Measurements from ENCODE around the gene KRT76.
"Not testable (repeated sequence)": the region's sequence is repeated elsewhere in the genome, so short reads cannot be mapped to it uniquely, and the experiment has no call there.

KRT76 gene

DNA sequence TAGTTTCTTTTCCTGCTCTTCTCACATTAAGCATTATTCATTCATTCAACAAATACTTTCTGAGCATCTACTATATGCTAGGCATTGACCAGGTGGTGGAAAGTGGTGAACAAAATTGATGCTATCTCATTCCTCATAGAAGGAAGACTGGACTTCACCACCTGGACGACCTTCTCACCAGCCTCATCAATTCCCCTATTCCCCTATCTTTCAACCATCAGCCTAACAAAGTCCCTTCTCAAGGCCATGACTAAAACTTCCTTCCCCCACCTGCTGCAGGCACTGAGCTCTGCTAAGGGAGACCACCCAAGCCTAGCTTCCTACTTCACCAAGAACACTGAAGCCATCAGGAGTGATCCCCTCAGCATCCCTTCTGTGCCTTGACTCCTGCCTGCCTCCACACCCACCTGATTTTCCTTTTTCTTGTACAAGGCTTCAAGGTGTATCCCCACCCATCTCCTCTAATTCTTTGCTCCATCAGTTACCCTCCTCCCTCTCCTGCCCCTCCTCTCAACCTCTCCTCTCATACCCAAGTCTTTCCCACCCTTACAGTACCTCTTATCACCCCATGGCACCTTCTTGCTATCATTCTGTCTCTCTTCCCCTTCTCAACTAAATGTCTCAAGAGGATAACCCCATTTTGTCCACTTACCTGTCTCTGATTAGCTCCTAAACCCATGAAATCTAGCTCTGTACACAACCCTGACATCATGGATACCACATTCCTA lies 19.5 kb downstream of the KRT76 start:
- DNase-seq: no peak

DNA sequence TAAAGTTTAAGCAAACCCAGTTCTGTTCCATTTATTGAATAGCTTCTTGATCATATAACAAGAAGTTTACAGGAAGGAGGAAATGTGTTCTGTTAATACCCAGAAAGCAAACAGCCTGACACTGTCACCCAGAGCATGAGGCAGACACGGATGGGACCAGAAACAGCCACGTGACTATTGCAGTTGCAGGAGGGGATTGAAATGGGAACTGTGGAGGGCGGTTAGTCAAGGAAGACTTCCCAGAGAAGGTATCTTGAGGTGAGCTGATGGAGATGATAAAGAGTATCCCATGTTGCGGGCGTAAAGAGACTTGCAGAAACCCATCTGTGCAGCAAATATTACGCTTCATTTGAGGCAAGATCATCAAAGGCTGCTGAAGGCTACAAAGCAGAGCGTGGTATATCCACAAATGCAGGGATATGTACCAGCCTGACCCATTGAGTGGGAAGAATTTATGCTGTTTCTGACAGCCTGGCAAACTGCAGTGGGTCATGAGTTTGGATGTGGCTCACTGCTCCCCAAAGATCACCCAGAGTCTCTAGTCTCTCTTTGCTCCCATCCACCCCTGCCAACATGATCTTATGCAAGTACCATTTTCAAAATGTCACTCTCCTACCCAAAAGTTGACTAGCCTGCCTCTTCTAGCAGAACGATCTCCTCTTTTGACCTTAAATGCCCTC lies 20.7 kb downstream of the KRT76 start:
- DNase-seq: no peak

DNA sequence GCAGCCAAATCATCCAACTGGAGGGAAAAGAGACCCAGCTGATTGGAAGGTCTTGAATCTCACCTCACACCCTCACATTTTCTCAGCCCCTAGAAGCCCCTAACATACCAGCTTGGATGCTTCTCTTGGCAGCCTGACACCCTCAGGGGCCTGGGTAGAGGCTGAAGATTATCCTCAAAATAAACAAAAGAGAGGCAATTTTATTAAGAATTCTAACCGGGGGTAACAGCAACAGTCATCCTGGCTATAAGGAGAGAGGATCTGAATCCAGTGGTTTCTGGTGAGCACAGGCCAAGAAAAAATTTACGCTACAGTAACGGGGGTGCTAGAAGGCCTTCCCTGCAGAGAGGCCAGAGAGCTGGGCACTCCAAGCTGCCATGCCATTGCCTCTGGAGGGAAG lies 21.6 kb downstream of the KRT76 start:
- DNase-seq: no peak

DNA sequence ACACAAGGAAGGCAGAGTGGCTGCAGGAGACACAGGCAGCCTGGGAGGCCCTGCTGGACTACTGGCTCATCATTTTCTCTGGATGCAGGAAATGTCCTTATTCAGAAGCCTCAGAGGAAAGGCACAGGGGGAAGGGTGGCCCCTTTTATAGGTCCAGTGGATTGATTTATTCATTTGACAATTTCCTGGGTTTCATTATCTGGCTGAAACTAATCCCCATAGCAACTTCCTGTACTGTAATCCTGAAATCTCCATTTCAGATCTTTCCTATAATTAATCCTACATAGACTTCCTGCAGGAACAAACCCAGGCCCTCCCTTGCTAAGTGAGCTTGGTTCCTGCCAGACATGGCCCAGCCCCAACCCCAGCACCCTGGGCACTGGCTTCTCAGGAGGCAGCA lies 23.0 kb downstream of the KRT76 start:
- no peak for DNase-seq

DNA sequence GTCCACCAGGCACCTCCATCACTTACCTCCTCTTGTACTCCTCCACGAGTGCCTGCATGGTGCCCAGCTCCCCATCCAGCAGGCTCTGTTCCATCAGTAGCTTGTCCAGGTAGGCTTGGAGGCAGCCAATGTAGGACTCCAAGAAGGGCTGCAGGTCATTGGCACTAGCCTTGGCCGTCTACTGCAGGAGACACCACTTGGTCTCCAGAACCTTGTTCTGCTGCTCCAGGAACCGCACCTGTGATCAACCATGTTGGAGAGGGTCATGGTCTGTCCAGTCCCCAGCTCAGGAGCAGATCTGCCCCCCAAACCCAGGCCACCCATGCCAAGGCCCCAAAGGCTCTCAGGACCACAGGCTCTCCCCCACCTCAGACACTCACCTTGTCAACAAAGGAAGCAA lies 23.9 kb downstream of the KRT76 start:
- no peak for DNase-seq

DNA sequence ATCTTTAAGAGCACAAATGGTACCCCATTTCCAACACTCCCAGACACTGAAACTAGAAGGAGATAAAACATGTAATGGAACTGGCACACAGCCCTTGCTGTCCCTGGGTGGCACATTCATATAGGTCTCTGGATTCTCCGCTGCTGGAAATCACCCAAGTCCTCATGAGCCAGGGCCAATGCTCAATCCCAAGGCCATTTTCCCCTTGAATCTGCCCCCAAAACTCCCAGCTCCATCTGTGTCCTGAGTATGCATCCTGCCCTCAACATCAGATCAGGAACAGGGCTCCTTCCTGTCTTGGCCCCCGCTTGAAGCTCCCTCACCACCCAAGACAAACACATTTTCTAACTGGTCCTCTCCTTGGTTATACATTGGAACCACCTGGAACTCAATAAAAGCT lies 24.6 kb downstream of the KRT76 start:
- DNase-seq: no peak

DNA sequence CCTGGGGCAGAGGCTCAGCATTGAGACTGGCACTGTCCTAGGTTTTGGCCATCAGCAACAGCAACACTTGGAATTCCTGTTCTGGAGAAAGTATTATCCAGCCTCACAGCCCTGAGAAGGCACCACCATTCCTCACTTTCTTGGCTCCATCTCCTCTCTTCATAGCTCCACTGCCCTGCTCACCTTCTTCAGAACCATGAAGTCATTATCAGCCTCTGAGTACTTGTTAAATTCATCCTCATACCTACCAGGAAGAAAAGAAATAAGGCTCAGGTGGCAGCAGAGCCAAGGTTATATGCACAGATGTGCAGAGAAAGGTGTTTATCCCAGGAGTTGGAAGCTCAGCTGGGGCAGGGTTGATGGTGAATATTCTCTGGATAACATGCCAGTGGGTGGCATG lies 25.4 kb downstream of the KRT76 start:
- DNase-seq: no peak

DNA sequence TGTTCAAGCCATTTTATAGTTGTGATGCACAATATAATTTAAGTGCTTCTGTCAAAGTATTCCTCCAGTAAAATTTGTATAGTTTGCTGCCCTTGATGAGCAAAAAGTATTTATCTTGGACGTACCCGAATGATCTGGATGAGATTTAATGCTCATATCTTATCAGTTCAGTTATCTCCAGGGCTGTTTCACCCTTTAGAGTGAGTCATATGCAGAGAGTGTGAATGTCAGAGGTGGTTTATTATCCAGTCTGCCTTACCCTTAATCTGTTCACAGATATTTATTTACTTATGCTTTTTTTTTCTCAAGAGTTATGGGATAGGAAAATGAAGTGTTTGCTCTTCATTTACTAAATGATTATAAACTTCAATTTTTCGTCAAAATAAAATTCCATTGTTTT lies 26.6 kb downstream of the KRT76 start:
- DNase-seq: not testable (repeated sequence)

DNA sequence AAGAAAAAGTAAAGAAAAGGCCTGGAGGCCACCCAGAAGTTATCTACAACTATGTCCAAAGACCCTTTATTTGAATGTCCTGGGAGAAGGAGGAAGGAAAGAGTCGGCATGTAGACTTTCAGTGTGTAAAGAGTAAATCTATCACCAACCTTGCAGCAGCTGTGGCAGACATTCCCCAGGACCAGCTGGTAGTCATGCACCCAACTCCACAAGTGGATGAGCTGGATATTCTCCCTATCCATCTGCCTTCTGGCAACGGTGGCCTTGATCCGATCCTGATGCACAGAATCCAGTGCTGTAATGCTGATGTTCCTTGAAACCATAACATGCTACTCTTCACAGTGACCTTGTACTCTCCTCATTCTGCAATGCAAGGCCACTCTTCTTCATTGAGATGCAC lies 27.3 kb downstream of the KRT76 start:
- DNase-seq: no peak

DNA sequence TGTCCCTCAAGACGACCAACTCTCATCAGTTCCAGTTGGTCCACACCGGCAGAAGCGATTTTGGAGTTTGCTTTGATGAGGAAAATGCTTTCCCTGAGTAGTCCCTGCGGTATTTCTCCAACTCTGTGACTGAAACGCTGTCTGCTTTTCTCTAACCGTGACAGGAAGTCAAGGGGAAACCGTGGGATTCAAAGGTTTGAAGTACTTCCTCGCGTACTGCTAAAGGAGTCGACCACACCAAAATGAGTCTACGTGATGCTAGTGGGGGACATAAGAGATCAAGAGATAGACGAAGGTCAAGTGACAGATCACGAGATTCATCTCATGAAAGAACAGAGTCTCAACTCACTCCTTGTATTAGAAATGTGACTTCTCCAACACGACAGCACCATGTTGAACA lies 28.6 kb downstream of the KRT76 start:
- no peak for DNase-seq

DNA sequence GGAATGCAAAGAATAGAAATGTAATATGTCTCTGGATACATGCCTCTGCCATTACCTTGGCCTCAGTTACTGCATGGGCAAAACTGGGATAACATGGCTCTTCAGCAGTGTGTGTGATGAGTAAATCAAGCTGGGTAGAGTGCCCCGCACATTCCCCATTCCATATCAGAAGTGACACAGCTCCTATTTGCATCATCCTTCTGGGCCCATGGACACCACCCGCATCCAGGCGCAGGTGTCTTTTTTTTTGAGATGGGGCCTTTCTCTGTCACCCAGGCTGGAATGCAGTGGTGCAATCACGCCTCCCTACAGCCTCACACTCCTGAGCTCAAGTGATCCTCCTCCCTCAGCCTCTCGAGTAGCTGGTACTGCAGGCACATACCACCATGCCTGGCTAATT lies 31.6 kb downstream of the KRT76 start:
- DNase-seq: no peak

DNA sequence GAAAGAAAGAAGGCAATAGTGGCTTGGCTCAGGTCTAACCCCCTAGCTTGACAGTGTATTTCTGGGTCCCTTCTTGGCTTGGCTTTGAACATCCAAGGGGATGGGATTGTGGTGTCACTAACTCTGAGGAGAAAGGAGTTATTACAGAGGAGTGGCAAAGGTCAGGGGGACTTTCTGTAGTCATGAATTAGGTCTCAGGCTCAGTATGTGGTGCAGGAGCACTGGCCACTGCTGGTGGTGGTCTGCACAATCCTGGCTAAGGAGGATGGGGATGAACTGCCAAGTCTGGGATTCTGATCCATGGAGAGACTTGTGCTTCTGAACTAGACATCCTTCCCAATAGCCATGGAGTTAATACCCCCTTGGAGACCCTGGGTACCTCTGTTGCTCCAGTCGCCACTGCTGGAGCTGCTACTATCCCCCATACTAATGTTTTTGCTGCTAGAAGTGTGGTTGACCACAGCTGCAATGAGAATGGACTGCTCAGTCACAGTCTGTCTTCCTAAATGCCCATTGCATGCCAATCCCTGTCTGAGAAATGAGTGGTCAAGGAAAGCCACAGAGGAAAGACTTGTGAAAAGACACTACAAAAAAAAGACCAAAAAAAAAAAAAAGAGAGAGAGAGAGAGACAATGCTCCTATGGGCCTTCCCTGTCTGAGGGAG lies 32.5 kb downstream of the KRT76 start:
- DNase-seq: no peak

DNA sequence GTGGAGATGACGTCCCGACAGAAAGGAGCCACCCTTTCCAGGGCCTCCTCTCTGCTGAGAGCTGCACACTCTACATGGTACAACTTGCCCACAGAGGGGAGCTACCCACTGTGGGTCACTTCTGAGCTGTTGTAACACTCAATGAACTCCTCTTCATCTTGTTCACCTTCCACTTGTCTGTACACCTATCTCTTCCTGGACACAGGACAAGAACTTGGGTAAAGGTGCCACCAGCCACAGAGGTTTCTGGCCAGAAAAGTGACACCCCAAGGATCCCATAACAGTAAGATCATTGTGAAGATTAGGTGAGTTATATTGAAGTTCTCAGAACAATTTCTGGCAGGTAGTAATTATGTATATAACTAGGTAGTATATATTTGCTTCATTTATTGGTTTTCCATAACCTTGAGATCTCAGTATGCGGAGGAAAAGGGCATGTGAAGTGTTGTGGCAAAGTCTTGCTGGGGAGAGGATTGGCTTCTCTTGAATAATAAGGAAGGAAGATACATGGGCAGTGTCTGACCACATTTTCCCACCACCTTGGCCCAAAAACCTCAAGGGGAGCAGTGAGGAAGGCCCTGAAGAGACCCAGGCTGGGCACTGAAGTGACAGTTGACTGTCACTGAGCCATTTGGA lies 34.2 kb downstream of the KRT76 start:
- DNase-seq: no peak

DNA sequence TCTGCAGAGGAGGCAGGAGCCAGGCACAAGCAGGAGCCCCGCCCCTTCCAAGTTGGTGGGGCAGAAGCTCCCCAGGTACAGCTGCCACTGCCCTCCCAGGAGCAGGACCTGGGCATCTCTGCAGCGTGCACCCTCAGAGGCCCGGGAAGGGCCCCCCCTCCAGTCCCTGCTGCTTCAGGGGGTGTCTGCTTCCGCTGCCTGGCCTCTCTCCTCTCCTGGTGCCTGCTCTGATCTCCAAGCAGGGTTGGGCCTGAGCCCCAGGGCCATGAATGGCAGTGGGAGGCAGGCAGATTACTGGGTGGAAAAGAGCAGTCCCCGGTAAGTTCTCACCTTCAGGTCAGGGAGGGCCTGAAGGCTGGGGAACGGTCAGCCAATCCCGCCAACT lies 35.0 kb downstream of the KRT76 start:
- DNase-seq: no peak

DNA sequence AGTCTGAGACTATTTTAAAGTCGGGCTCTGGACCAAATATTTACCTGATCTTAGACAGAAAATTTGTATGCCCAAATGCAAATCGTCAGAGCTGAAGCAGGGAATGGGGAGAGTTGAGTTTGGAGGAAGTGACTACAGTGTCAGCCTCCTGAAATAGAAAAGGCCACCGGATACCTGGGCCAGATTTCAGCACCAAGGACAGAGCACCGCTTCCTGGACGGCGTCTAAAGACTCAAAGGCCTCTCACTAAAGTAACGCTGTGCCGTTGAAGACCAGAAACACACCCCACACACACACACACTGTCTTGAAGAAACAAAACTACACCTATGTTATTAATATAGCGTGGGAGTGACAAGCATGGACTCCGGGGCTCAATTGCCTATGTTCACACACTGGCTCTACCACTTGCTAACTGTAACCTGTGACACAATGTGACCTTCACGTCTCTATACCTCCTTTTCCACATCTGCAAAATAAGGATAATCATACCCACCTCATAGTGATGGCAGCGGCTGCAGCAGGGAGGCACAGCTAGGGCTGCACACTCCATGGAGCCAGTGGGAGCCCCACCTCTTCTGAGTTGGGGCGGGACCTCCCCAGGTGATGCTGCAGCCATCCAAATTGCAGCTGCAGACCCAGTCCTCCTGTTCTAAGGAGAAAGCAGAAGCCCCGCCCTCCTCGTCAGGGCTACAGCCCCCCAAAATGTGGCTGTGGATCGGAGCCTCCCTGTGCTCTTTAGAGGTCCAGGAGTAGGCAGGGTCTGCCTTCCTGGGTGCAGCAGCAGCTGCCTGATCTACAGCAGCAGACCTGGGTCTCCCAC lies 35.6 kb downstream of the KRT76 start:
- no peak for DNase-seq

DNA sequence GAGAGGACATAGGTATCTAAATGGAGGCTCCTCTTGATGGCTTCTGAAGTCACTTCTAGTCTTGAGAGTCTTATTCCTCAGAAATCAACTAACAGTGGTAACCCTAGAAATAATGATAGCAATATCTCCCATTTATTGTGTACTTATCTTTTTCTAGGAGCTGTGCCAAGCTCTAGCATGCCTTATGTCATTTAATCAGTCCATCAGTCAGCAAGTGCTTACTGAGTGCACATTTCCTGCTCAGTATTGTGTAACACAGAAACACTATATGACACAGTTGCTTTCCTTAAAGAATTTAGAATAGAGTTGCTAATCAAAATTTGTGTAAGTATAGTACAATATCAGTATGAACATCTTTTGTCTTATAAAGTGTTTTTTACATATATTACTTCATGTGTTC lies 36.6 kb downstream of the KRT76 start:
- no peak for DNase-seq

DNA sequence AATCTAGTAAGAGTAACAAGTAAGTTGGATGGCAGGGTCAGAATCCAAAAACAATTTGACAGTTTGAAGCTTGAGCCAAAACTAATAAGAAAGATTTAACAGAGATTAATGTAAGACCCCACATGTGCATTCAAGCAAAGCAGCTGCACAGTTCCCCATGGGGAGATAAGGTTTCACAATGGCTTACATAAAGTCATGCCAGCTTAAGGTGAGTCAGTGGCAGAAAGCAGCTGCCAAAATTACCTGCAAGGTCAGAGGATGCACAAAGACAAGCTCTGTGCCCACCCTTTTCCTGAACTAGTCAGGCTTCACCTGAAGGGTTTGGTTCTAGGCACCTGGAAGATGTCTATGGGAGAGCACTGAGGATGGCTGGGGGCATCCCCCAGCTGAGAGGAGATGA lies 37.2 kb downstream of the KRT76 start:
- no peak for DNase-seq

DNA sequence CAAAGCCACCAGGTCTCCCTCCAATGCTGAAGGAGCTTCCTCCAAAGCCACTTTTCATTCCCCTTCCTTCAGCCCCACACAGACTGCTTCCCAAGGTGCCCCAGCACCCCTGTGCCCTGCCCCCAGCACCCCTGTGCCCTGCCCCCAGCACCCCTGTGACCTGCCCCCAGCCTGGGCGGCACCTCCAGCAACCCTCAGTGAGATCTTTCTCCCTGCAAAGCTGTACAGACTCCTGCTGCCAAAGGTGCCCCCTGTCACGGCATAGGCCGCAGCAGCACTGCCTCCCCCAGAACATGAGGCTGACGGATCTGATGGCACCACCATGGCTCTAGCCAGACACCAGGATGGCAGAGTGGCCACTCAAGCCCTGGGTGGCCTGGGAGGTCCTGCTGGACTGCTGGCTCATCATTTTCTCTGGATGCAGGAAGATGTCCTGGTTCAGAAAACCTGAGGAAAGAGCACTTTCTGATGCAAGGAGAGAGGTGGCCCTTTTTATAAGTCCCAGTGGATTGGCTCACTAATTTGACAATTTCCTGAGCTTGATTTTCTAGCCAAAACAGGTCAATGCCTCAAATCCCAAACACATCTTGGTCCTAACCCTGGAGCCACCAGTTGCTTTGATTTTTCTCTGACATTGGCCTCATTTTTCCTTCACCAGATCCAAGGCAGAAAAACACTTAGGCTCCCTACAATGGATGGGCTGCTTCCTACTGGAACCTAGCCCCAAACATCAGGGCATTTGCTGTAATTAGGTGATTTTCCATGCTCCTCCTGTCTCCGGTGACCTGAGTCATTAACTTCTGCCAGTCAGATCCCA lies 41.1 kb downstream of the KRT76 start:
- DNase-seq: no peak

DNA sequence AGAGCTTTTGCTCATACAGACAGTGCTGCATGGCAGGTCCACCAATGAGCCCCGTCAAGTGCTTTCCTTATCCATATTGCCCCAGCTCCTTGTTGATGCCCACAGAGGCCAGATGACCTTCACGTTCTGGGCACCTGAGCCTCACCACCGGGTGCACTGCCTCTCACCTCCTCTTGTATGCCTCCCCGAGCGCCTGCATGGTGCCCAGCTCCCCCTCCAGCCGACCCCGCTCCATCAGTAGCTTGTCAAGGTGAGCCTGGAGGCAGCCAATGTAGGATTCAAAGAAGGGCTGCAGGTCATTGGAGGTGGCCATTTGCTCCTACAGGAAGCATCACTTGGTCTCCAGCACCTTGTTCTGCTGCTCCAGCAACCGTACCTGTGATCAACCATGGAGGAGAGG lies 42.0 kb downstream of the KRT76 start:
- DNase-seq: no peak

DNA sequence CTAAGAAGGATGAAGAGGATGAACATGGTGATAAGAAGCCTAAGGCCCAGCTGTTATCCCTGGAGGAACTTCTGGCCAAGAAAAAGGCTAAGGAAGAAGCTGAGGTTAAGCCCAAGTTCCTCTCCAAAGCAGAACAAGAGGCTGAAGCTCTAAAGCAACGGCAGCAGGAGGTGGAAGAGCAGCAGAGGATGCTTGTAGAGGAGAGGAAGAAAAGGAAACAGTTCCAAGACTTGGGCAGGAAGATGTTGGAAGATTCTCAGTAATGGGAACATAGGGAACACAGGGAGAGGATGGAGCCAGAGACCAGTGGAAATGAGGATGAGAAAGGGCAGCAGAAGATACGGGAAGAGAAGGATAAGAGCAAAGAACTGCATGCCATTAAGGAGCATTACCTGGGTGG lies 46.4 kb downstream of the KRT76 start:
- no peak for DNase-seq

DNA sequence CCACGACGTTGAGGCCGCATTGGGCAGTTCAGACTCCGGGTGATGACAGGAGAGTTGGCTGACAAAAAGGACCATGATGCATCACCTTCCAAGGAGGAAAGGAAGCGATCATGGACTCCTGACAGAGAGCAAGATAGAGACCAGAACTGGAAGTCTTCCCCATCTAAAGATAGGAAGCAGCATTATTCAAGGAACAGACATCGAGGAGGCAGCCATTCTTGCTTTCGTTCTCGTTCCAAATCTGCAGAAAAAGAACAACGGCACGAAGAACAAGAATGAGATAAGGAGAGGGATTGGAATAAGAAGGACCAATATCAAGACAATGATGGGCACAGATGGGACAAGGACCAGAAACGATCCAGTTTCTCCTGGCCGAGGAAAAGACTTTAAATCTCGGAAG lies 46.8 kb downstream of the KRT76 start:
- DNase-seq: no peak

DNA sequence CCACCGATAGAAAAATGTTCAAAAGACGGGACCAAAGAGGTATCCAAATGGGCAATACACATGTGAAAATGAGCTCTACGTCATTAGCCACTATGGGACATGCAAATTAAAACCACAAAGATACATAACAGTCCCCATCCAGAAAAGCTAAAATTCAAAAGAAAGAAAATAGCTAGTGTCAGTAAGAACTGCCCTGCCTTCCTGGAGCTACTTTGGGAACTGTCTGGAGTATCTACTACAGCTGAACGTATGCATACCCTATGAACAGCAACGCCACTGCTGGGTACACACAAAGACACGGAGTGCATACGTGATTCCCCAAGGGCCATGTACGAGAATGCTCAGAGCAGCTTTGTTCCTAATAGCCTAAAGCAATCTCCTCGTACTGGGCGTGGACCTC lies 48.0 kb downstream of the KRT76 start:
- no peak for DNase-seq

All from NCI-H526 treated with DMSO at 0.1 percent for 48 hours (cell line).